ENCODE results near the gene ACAA2.
A peak's percentile ranks its signal among the peaks of the same experiment; 100 is the strongest.
"Not testable (repeated sequence)": the region's sequence is repeated elsewhere in the genome, so short reads cannot be mapped to it uniquely, and the experiment has no call there.

Gene ACAA2

DNA sequence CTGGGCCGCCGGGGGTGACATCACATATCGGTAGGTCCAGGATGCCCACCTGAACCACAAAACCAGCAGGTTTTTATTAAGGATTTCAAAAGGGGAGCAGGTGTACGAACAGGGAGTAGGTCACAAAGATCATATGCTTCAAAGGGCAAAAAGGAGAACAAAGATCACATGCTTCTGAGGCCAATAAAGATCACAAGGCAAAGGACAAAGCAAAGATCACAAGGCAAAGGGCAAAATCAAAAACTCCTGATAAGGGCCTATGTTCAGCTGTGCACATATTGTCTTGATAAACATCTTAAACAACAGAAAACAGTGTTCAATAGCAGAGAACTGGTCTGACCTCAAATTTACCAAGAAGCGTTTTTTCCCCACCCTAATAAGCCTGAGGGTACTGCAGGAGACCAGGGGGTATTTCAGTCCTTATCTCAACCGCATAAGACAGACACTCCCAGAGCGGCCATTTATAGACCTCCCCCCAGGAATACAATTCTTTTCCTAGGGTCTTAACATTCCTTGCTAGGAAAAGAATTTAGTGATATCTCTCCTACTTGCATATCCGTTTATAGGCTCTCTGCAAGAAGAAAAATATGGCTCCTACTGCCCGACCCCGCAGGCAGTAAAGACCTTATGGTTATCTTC is 4.7 kb downstream of the ACAA2 start:
- H3K4me3 Mint-ChIP-seq, H3K27me3 Mint-ChIP-seq, H3K27ac Mint-ChIP-seq: not testable (repeated sequence)
- peaks cover 26% of the 10 kb centered on the region for H3K36me3 Mint-ChIP-seq (ENCODE audit: low read depth)
- peaks cover 11% of the 10 kb centered on the region for H3K9me3 Mint-ChIP-seq
- peaks cover 44% of the 10 kb centered on the region for H3K4me1 Mint-ChIP-seq (ENCODE audit: low read depth)

- H3K36me3 Mint-ChIP-seq (ENCODE audit: low read depth) = peaks cover 31% of the 10 kb centered on the region
- no peak overlapping the region for H3K4me3 Mint-ChIP-seq
- no peaks in the 10 kb centered on the region for H3K27me3 Mint-ChIP-seq
- H3K27ac Mint-ChIP-seq = no peak overlapping the region
- H3K9me3 Mint-ChIP-seq = peaks cover 4% of the 10 kb centered on the region
- peaks cover 12% of the 10 kb centered on the region for H3K4me1 Mint-ChIP-seq (ENCODE audit: low read depth)
Observed at GRCh38 chr18:49804096-49804495, 9.2 kb downstream of the ACAA2 start.

DNA sequence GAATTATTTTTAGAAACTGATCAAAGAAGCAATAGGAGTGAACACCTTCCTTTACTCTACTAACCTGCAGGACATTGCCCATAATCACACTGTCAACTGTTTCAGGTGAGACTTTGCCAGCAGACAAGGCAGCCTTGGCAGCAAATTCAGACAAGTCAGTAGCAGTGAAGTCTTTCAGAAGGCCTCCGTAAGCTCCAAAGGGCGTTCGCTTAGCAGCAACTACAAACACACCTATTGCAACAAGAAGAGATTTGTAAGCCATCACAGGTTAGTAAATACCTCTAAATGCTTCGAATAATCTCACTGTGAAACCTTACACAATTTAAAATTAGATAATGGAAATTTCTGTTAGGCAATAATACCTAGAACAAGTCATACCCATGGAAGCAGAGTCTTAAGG is 10.7 kb downstream of the ACAA2 start:
- no peaks in the 10 kb centered on the region for H3K27me3 Mint-ChIP-seq
- H3K9me3 Mint-ChIP-seq = no peaks in the 10 kb centered on the region
- peaks cover 12% of the 10 kb centered on the region for H3K4me1 Mint-ChIP-seq (ENCODE audit: low read depth)
- peaks cover 25% of the 10 kb centered on the region for H3K36me3 Mint-ChIP-seq (ENCODE audit: low read depth)
- no peak overlapping the region for H3K4me3 Mint-ChIP-seq
- H3K27ac Mint-ChIP-seq = no peak overlapping the region

DNA sequence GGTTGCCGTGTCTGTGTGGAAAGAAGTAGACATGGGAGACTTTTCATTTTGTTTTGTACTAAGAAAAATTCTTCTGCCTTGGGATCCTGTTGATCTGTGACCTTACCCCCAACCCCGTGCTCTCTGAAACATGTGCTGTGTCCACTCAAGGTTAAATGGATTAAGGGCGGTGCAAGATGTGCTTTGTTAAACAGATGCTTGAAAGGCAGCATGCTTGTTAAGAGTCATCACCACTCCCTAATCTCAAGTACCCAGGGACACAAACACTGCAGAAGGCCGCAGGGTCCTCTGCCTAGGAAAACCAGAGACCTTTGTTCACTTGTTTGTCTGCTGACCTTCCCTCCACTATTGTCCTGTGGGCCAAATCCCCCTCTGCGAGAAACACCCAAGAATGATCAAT is 12.8 kb downstream of the ACAA2 start:
- H3K36me3 Mint-ChIP-seq (ENCODE audit: low read depth) = peaks cover 41% of the 10 kb centered on the region
- H3K9me3 Mint-ChIP-seq, H3K27me3 Mint-ChIP-seq, H3K4me3 Mint-ChIP-seq, H3K27ac Mint-ChIP-seq: not testable (repeated sequence)
- peaks cover 23% of the 10 kb centered on the region for H3K4me1 Mint-ChIP-seq (ENCODE audit: low read depth)

- H3K4me1 Mint-ChIP-seq (ENCODE audit: low read depth) = peaks cover 23% of the 10 kb centered on the region
- not testable (repeated sequence) for H3K9me3 Mint-ChIP-seq, H3K27me3 Mint-ChIP-seq, H3K4me3 Mint-ChIP-seq, H3K27ac Mint-ChIP-seq
- peaks cover 48% of the 10 kb centered on the region for H3K36me3 Mint-ChIP-seq (ENCODE audit: low read depth)
Observed at GRCh38 chr18:49799806-49800205, 13.5 kb downstream of the ACAA2 start.

DNA sequence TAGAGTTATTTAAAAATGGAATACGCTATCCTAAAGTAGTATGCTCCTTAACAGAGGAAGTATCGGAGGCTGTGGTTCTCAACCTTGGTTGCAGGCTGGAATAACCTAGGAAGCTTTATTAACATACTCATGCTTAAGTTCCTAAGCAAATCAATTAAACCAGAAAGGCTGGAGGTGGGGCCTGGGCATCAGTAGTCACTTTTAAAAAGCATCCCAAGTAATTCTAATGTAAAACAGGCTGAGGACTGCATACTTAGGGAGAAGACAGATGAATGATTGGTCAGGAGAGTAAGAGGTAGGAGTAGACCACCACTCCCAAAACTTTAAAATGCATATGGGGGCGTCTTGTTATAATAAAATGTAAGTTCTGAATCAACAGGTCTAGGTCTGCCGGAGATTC is 15.3 kb downstream of the ACAA2 start:
- no peaks in the 10 kb centered on the region for H3K27me3 Mint-ChIP-seq
- H3K4me3 Mint-ChIP-seq = no peak overlapping the region
- peaks cover 15% of the 10 kb centered on the region for H3K4me1 Mint-ChIP-seq (ENCODE audit: low read depth)
- peaks cover 51% of the 10 kb centered on the region for H3K36me3 Mint-ChIP-seq (ENCODE audit: low read depth)
- no peak overlapping the region for H3K27ac Mint-ChIP-seq
- H3K9me3 Mint-ChIP-seq = no peaks in the 10 kb centered on the region

DNA sequence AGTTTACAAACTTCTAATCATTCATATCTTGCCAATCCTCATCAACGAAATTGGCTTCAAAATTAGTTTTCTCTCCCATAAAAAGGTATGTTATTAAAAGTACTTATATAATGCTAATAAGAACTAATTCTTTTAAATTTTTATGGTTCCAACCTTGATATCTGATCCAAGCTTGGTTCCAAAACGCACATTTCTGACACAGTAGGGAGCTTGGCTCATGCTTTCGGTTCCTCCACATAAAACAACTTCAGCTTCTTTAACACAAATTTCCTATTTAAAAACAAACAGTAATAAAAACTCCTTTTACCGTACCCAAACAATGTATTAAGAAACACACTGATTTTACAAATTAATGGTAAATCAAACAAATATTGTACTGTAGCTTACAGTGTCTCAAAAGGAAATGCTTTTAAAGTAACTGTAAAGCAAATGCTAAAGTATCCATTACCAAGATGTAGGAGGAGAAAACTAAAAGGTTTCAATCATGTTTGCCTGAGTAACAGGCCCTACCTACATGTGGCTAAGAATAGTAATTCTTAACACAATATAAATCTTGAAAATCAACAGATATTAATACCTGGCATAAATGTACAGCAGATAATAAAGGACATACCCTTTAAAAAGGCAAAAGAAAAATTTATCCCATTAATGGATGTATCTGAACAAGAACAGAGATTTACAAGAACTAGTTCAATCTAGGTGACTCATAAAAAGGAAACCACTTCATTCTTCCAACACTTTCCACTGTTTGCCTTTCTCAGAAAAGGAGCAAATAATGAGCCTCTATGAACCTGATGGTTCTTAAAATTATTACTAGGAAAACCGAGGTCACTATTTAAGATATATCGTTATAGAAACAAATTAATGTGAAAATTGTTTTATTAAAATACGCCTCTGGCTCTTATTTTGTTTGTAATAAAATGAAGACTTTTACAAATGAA is 17.5 kb downstream of the ACAA2 start:
- Mint-ChIP-seq H3K4me1 (ENCODE audit: low read depth) (peaks cover 15% of the 10 kb centered on the region), H3K36me3 (ENCODE audit: low read depth) (peaks cover 60% of the 10 kb centered on the region), H3K4me3 (no peak overlapping the region), H3K9me3 (no peaks in the 10 kb centered on the region), H3K27ac (peak overlapping the region; percentile 47), H3K27me3 (no peaks in the 10 kb centered on the region)

- H3K4me3 Mint-ChIP-seq = no peak overlapping the region
- peaks cover 21% of the 10 kb centered on the region for H3K4me1 Mint-ChIP-seq (ENCODE audit: low read depth)
- no peak overlapping the region for H3K27ac Mint-ChIP-seq
- peaks cover 65% of the 10 kb centered on the region for H3K36me3 Mint-ChIP-seq (ENCODE audit: low read depth)
- H3K9me3 Mint-ChIP-seq = no peaks in the 10 kb centered on the region
- H3K27me3 Mint-ChIP-seq = no peaks in the 10 kb centered on the region
Observed at GRCh38 chr18:49794743-49795142, 18.6 kb downstream of the ACAA2 start.

GRCh38 chr18:49789560-49790134 is 23.7 kb downstream of the ACAA2 start:
- H3K27me3 Mint-ChIP-seq, H3K4me3 Mint-ChIP-seq, H3K27ac Mint-ChIP-seq, H3K9me3 Mint-ChIP-seq: not testable (repeated sequence)
- Mint-ChIP-seq H3K36me3 (ENCODE audit: low read depth) (peaks cover 71% of the 10 kb centered on the region), H3K4me1 (ENCODE audit: low read depth) (peaks cover 44% of the 10 kb centered on the region)

DNA sequence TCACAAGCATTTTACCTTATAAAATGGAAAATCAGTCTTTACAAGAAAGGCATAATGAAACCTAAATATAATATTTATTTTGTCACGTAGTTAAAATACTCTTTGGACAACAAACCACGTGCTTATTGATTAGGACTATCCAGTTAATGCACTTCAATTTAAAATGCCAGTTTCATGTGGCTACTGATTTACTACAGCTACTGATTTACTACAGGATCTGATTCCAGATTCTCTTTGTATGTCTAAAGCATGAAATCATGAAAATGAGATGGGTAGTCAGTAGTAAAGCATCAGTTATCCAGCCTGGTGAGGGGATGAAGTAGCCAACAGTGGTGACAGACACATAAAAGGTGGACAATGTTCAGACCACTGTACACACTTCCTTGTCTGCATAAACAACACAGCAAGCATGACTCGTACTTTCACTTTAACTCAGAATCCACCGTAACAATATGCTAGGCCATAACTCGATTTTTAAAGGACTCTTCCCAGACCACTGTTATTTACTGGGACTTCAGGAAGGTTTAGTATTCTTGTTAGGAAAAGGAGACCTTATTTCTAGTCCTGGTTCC is 24.9 kb downstream of the ACAA2 start:
- Mint-ChIP-seq H3K27me3 (no peaks in the 10 kb centered on the region), H3K27ac (peak overlapping the region; percentile 33)

DNA sequence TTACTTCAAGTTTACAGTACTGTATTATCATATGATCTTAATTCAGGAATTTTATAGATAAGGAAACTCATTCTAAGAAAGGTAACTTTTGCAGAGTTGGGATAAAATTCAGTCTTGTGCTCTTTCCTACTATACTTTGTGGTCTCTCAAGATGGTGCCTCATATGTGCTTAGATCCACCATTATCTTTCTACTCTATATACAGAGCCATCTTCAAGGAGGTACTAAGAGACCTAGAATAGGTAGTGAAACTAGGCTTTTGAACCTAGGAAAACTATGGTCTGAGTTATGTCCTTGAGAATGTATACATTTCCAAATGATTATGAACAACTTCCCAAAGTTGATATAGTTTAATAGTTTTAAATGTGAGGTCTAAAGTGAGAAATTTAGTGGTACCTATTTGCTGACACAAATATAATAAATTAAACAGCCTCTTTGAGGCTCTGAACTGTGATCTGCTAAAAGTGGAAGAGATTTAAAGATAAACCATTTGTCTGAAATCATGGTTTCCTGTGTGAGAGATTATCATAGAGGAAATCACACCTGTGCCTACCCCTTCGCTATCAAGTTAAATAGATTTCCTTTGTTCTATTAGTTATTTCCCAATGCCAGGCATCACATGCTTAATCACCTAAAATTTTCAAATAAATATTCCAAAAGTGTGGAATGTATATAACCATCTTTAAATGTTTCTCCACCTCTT is 27.2 kb downstream of the ACAA2 start:
- Mint-ChIP-seq H3K27ac (no peak overlapping the region), H3K36me3 (ENCODE audit: low read depth) (peaks cover 81% of the 10 kb centered on the region), H3K27me3 (no peaks in the 10 kb centered on the region), H3K4me1 (ENCODE audit: low read depth) (peaks cover 45% of the 10 kb centered on the region), H3K4me3 (no peak overlapping the region), H3K9me3 (no peaks in the 10 kb centered on the region)

More for the DNA sequence above, 24.9 kb downstream of the ACAA2 start:
- Mint-ChIP-seq H3K4me3 (no peak overlapping the region), H3K36me3 (ENCODE audit: low read depth) (peaks cover 78% of the 10 kb centered on the region), H3K9me3 (no peaks in the 10 kb centered on the region), H3K4me1 (ENCODE audit: low read depth) (peaks cover 45% of the 10 kb centered on the region)

DNA sequence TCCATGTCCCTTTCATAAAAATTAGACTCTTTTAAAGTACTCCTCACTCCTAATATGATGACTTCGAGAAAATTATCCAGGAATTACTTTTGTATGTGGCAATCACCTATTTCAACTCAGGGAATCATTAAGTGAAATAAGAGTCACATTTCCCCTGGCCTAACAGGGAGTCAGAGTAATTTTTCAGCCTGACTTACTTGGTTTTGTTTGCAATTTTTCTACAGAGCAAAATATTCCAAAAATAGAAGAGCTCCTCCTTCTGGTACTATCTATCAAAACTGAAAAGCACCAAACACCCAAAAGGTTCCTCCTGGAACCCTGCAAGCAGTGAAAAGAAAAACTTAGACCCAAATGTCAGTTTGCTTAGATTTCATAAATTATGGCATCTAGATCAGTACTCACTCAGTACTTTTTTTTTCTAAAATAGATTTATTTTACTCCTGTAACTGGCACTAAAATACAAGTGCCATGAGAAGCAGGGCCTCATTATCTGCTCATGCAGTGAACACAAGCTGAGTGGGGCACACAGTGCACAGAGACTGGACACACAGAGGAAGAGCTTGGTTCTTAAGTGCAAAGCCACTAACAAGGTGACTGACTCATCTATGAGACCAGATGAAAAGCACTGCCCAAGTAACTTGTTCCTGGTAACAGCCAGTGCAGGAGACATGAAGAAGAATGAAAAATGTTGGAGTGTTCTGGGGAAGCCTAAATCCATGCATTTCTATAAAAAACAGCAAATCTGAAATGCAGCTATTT is 28.7 kb downstream of the ACAA2 start:
- H3K36me3 Mint-ChIP-seq (ENCODE audit: low read depth) = peaks cover 81% of the 10 kb centered on the region
- H3K4me3 Mint-ChIP-seq = no peak overlapping the region
- H3K9me3 Mint-ChIP-seq = no peaks in the 10 kb centered on the region
- H3K27me3 Mint-ChIP-seq = no peaks in the 10 kb centered on the region
- H3K27ac Mint-ChIP-seq = no peak overlapping the region
- H3K4me1 Mint-ChIP-seq (ENCODE audit: low read depth) = peaks cover 38% of the 10 kb centered on the region

DNA sequence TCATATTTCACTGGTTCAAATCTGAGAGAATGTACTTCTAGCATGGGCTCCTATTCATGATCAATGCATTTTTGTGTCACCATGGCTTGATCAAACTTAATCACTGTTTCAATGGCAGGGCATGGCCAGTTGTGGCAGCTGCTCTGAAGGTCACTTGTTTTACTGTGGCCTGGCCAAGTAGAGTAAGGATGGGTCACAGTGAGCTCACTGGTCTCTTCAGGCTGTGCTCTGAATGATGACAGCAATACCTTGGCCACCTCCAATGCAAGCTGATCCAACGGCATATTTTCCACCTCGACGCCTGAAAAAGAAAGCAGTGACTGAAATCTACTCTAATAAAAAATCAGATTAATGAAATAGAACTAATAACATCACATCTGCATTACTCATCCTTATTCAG is 29.7 kb downstream of the ACAA2 start:
- peaks cover 28% of the 10 kb centered on the region for H3K4me1 Mint-ChIP-seq (ENCODE audit: low read depth)
- not testable (repeated sequence) for H3K4me3 Mint-ChIP-seq, H3K27ac Mint-ChIP-seq, H3K9me3 Mint-ChIP-seq, H3K27me3 Mint-ChIP-seq
- H3K36me3 Mint-ChIP-seq (ENCODE audit: low read depth) = peaks cover 81% of the 10 kb centered on the region

DNA sequence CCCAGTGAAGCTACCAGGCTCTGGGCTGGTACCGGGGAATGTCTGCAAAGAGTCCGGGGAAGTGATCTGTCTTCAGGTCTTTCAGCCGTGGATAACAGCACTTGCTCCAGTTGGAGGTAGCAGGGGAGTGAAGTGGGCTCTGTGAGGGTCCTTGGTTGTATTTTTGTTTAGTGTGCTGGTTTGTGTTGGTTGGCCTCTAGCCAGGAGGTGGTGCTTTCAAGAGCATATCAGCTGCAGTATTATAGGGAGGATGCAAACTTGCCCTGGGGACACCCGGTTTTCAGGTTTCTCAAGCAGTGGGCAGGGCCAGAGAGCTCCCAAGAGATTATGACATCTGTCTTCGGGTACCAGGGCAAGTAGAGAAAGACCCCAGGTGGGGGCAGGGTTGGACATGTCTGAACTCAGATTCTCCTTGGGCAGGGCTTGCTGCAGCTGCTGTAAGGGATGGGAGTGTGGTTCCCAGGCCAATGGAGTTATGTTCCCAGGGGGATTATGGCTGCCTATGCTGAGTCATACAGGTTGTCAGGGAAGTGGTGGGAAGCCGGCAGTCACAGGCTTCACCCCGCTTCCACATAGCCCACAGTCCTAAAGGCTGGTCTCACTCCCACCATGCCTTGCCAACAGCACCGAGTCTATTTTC is 34.4 kb downstream of the ACAA2 start:
- Mint-ChIP-seq H3K27ac (no peak overlapping the region), H3K36me3 (ENCODE audit: low read depth) (peaks cover 65% of the 10 kb centered on the region), H3K4me3 (no peak overlapping the region), H3K9me3 (peaks cover 12% of the 10 kb centered on the region), H3K27me3 (no peaks in the 10 kb centered on the region), H3K4me1 (ENCODE audit: low read depth) (no peaks in the 10 kb centered on the region)
